Activated CD8-positive, alpha-beta memory T cell treated with anti-CD3 and anti-CD28 coated beads, Interleukin-2, amount 10 ng/mL, durations not matched to agents 7 days and 5 days (primary cell): ENCODE results near the gene GMDS. TPM values are rescaled to one million over a fixed set of nuclear protein-coding genes. Genes with fewer than 3 reads are reported as not detected.

Experiments
- ATAC-seq: fragments of 150-1000 bp; cut with Tn5 transposase; one replicate; pipeline ENCODE4 v1.10.0; 2021; ENCODE audit warnings: moderate library complexity
- CTCF ChIA-PET: fragments of 350-600 bp; sonication (Branson Sonifier 250); formaldehyde crosslinking; loops from one replicate; lab custom pipeline; 2021; ENCODE audit warnings: antibody characterized with exemption; lab: Charles Lee
- DNase-seq: peaks from one replicate; pipeline ENCODE4 v3.0.0-alpha.2; 2020
- H3K27ac Mint-ChIP-seq: one replicate; pipeline ENCODE4 v1.8.0; 2021; ENCODE audit warnings: mild to moderate bottlenecking, mixed read lengths
- H3K27me3 Mint-ChIP-seq: one replicate; pipeline ENCODE4 v1.8.0; 2021; ENCODE audit warnings: mixed read lengths
- H3K36me3 Mint-ChIP-seq: one replicate; pipeline ENCODE4 v1.8.0; 2021; ENCODE audit warnings: mild to moderate bottlenecking, mixed read lengths
- H3K4me1 Mint-ChIP-seq: one replicate; pipeline ENCODE4 v1.8.0; 2021; ENCODE audit warnings: mixed read lengths
- H3K4me3 Mint-ChIP-seq: one replicate; pipeline ENCODE4 v1.8.0; 2021; ENCODE audit warnings: mild to moderate bottlenecking, moderate library complexity, mixed read lengths
- H3K9me3 Mint-ChIP-seq: one replicate; pipeline ENCODE4 v1.8.0; 2022; ENCODE audit warnings: low read depth, mixed read lengths
- total RNA-seq, 2 experiments: library from RNA; stranded (reverse); gene quantifications; one replicate each; pipeline ENCODE4 v1.2.3, GENCODE V29; 2021

GMDS gene
- total RNA-seq, 2 experiments from 2014 or later, result 28.2 to 36.9 TPM

GRCh38 chr6:1778686-1779235 lies 466.6 kb downstream of the GMDS start:
- no peak overlapping the region for H3K27ac Mint-ChIP-seq
- CTCF ChIA-PET, result no interaction called here

GRCh38 chr6:1777921-1778685 lies 467.3 kb downstream of the GMDS start:
- ATAC-seq (no peak), DNase-seq (no peak)
- Mint-ChIP-seq H3K27ac (no peak overlapping the region), H3K9me3 (no peaks in the 10 kb centered on the region), H3K4me3 (no peak overlapping the region), H3K4me1 (no peaks in the 10 kb centered on the region), H3K27me3 (peaks cover 11% of the 10 kb centered on the region), H3K36me3 (no peaks in the 10 kb centered on the region)
- CTCF ChIA-PET, result no interaction called here

More at GRCh38 chr6:1778686-1779235, 466.6 kb downstream of the GMDS start:
- Mint-ChIP-seq H3K36me3 (no peaks in the 10 kb centered on the region), H3K27me3 (peaks cover 6% of the 10 kb centered on the region), H3K4me1 (no peaks in the 10 kb centered on the region), H3K9me3 (no peaks in the 10 kb centered on the region), H3K4me3 (no peak overlapping the region)
- DNase-seq (no peak), ATAC-seq (no peak)

DNA sequence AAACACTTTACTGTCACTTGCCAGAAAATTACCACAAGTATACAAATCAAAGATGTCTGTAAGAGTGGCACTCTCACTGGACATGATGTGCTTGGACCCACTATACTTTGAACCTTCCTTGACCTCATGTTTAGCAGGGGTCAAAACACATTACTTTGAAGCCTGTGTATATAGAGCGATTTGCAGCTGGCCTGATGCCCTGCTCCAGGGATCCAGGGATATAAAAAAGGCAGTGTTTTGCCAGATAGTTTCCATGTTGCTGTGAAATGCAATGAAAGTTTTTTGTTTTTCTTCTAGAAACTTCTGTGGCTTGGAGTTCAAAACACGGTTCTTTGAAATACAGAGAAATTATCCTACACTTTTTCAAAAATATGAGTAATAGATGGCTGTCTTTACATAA lies 470.0 kb downstream of the GMDS start:
- peaks cover 30% of the 10 kb centered on the region for H3K27me3 Mint-ChIP-seq
- no peak for ATAC-seq

DNA sequence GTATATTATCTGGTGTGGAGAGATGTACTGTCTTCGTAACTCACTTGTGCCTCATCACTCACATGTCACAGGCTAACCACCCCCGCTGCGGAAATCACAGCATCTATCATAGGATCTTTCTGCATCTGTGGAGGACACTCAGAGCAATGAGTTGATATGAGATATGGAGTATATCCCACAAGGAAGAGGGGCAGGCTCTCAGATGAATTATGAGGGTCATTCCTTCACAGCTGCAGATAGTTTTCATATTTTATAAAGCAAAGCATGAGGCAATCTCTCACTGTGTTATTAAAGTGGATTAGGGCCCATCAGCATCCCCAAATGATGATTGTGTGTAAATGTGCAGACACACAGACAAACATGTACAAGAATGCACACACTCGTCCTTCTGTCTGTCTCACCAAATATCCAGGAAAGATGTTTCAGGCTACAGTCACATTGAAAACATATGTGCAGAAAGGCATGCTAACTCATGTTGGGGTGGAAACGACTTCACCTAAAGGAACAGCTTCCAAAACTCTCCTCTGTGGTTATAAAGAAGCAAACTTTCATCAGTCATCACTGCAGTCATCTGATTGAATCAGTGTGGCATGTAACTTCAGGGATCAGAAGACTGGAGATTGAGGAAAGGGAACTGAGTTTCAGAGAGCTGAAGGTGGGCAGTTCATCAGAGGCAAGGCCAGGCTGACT lies 471.0 kb downstream of the GMDS start:
- Mint-ChIP-seq H3K4me3 (no peak overlapping the region), H3K27ac (no peak overlapping the region), H3K4me1 (peaks cover 18% of the 10 kb centered on the region), H3K9me3 (no peaks in the 10 kb centered on the region), H3K27me3 (peaks cover 37% of the 10 kb centered on the region), H3K36me3 (no peaks in the 10 kb centered on the region)
- CTCF ChIA-PET, result no interaction called here
- DNase-seq (no peak), ATAC-seq (no peak)

More for the DNA sequence above, 470.0 kb downstream of the GMDS start:
- CTCF ChIA-PET, result no interaction called here
- no peaks in the 10 kb centered on the region for H3K9me3 Mint-ChIP-seq
- H3K4me1 Mint-ChIP-seq, result peaks cover 11% of the 10 kb centered on the region
- H3K36me3 Mint-ChIP-seq, result no peaks in the 10 kb centered on the region
- DNase-seq, result no peak
- H3K27ac Mint-ChIP-seq, result no peak overlapping the region
- H3K4me3 Mint-ChIP-seq, result no peak overlapping the region

DNA sequence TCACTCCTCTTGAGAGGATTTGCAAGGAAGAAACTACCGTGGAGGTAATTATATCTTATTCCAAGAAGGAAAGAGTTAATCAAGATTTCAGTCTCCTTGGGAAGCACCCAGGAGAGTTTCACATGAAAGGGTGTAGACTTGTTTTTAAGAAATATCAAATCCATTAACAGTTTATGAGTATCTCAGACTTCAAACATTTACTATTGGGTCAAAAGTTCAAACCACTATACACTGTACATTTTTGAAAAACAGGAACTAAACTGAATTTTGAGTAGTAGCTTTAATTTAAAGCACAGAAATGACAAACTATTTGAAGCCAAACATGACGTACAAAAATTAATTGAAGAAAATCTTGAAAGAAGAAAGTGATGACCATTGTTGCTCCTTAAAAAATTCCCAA lies 471.7 kb downstream of the GMDS start:
- H3K36me3 Mint-ChIP-seq, result no peaks in the 10 kb centered on the region
- CTCF ChIA-PET, result no interaction called here
- H3K27ac Mint-ChIP-seq, result no peak overlapping the region
- H3K27me3 Mint-ChIP-seq, result peaks cover 43% of the 10 kb centered on the region
- ATAC-seq (no peak), DNase-seq (no peak)
- H3K4me3 Mint-ChIP-seq, result no peak overlapping the region
- H3K4me1 Mint-ChIP-seq, result peaks cover 23% of the 10 kb centered on the region
- no peaks in the 10 kb centered on the region for H3K9me3 Mint-ChIP-seq

GRCh38 chr6:1770968-1771723 lies 474.3 kb downstream of the GMDS start:
- Mint-ChIP-seq H3K27me3 (peaks cover 55% of the 10 kb centered on the region), H3K36me3 (no peaks in the 10 kb centered on the region), H3K4me1 (peaks cover 26% of the 10 kb centered on the region), H3K27ac (no peak overlapping the region), H3K4me3 (no peak overlapping the region), H3K9me3 (no peaks in the 10 kb centered on the region)
- CTCF ChIA-PET, result no interaction called here
- ATAC-seq, result peak; percentile 55
- peak; percentile 46 for DNase-seq

DNA sequence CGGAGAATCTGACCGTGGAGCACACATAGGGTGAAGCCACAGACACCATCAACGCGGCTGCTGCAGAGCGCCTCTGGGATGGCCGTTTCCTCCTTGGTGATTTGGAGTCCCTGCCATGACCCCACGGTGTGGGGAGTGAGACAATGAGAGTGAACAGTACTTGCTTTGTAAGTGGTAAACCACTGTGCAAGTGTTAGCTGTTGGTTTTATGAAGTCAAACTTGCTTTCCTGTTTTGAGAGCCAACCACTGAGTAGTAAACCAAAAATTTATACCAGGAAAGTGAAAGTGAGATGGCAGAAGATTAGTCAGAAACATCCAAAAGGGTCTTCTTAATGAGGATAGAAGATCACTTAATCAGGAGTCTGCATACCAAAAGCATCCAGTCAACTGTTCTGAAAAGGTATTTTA lies 475.0 kb downstream of the GMDS start:
- H3K27ac Mint-ChIP-seq, result peak overlapping the region; percentile 1
- H3K27me3 Mint-ChIP-seq, result peaks cover 55% of the 10 kb centered on the region
- peaks cover 26% of the 10 kb centered on the region for H3K4me1 Mint-ChIP-seq
- H3K4me3 Mint-ChIP-seq, result no peak overlapping the region
- CTCF ChIA-PET, result no interaction called here
- no peaks in the 10 kb centered on the region for H3K36me3 Mint-ChIP-seq
- ATAC-seq, result peak; percentile 76
- peak; percentile 75 for DNase-seq
- no peaks in the 10 kb centered on the region for H3K9me3 Mint-ChIP-seq

- ATAC-seq (no peak), DNase-seq (no peak)
- no peaks in the 10 kb centered on the region for H3K36me3 Mint-ChIP-seq
- no peak overlapping the region for H3K4me3 Mint-ChIP-seq
- H3K27me3 Mint-ChIP-seq, result peaks cover 43% of the 10 kb centered on the region
- no peaks in the 10 kb centered on the region for H3K9me3 Mint-ChIP-seq
- CTCF ChIA-PET, result no interaction called here
- no peak overlapping the region for H3K27ac Mint-ChIP-seq
- peaks cover 26% of the 10 kb centered on the region for H3K4me1 Mint-ChIP-seq
Observed at GRCh38 chr6:1767481-1768246, 477.7 kb downstream of the GMDS start.

GRCh38 chr6:1766654-1767053 lies 478.8 kb downstream of the GMDS start:
- peaks cover 37% of the 10 kb centered on the region for H3K27me3 Mint-ChIP-seq
- DNase-seq, result no peak

GRCh38 chr6:1765160-1765903 lies 480.1 kb downstream of the GMDS start:
- CTCF ChIA-PET, result no interaction called here
- ATAC-seq (no peak), DNase-seq (no peak)
- Mint-ChIP-seq H3K27ac (no peak overlapping the region), H3K36me3 (no peaks in the 10 kb centered on the region), H3K4me3 (no peak overlapping the region), H3K9me3 (no peaks in the 10 kb centered on the region), H3K27me3 (peaks cover 30% of the 10 kb centered on the region), H3K4me1 (peaks cover 14% of the 10 kb centered on the region)

More at GRCh38 chr6:1766654-1767053, 478.8 kb downstream of the GMDS start:
- Mint-ChIP-seq H3K36me3 (no peaks in the 10 kb centered on the region), H3K4me1 (peaks cover 25% of the 10 kb centered on the region), H3K4me3 (no peak overlapping the region), H3K27ac (no peak overlapping the region), H3K9me3 (no peaks in the 10 kb centered on the region)
- ATAC-seq, result no peak
- CTCF ChIA-PET, result no interaction called here

DNA sequence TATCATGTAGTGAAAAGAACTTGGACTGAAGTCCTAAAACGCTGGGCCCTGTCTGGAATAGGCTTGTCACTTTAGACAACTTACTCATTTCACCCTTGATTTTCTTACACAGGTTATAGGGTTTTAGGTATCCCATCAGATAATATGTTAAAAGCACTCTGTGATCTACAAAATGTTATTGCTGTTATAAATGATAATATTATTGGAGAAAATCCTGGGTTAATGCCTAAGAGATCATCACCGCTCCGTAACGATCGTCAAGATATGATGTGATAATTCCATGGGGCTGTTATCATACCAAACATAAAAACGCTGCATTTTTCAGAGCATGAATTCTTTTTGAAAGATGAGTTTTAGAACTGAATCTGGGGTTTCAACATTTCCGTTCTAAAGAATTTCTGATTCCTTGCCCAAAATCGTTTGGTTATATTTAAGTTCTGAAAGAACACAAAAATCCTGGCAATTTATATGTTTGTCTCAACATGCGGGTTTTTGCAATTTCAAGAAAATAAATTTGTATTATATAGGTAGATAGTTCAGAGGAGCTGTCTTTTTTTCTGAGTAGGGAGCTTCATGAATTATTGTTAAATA lies 480.9 kb downstream of the GMDS start:
- no peak overlapping the region for H3K4me3 Mint-ChIP-seq
- DNase-seq, result no peak
- CTCF ChIA-PET, result no interaction called here
- H3K27me3 Mint-ChIP-seq, result peaks cover 24% of the 10 kb centered on the region
- H3K9me3 Mint-ChIP-seq, result no peaks in the 10 kb centered on the region
- no peaks in the 10 kb centered on the region for H3K36me3 Mint-ChIP-seq
- H3K4me1 Mint-ChIP-seq, result peaks cover 9% of the 10 kb centered on the region
- no peak for ATAC-seq
- H3K27ac Mint-ChIP-seq, result no peak overlapping the region

DNA sequence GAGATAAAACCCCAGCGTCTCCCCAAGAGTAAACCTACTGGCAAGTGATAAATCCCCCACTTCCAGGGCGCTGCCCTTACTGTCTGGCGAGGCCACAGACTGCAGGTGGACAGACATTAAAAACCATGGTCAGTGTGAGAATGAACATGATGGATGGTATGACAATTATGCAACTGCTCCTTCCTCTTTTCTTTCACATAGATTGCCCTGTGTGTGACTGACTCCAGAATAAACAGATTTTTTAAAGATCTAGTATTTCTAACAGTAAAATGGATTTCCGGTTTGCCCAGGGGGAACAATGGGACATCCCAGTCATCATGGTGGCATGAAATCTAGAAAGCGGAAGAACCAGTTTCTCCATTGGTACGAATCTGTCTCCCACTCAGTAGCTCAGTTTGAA lies 482.0 kb downstream of the GMDS start:
- no peak overlapping the region for H3K4me3 Mint-ChIP-seq
- peaks cover 15% of the 10 kb centered on the region for H3K27me3 Mint-ChIP-seq
- DNase-seq (no peak), ATAC-seq (no peak)
- CTCF ChIA-PET, result no interaction called here
- no peak overlapping the region for H3K27ac Mint-ChIP-seq
- no peaks in the 10 kb centered on the region for H3K36me3 Mint-ChIP-seq
- peaks cover 3% of the 10 kb centered on the region for H3K4me1 Mint-ChIP-seq
- H3K9me3 Mint-ChIP-seq, result no peaks in the 10 kb centered on the region
